H9 (cell line): ENCODE results near the gene GNG11. TPM values are rescaled to one million over a fixed set of nuclear protein-coding genes. Genes with fewer than 3 reads are reported as not detected.

ENCODE experiments used
- DNase-seq: peaks from one replicate; pipeline ENCODE4 v3.0.0-alpha.2; 2017
- H2AFZ ChIP-seq: one replicate; pipeline ENCODE4 v1.6.1; 2013; ENCODE audit warnings: mild to moderate bottlenecking, low read length, control low read depth, moderate library complexity
- H2AK5ac ChIP-seq: 2 replicates; pipeline ENCODE4 v1.6.1; 2013; ENCODE audit warnings: low read length, control low read depth, mixed read lengths; ENCODE audit not compliant: insufficient read length
- H2BK120ac ChIP-seq: one replicate; pipeline ENCODE4 v1.6.1; 2013; ENCODE audit warnings: low read depth, mild to moderate bottlenecking, low read length, control low read depth, inconsistent platforms; ENCODE audit not compliant: poor library complexity, severe bottlenecking
- H2BK12ac ChIP-seq: 2 replicates; pipeline ENCODE4 v1.6.1; 2013; ENCODE audit warnings: low read length, control low read depth, mixed read lengths, low read depth; ENCODE audit not compliant: insufficient read length
- H2BK15ac ChIP-seq: 2 replicates; pipeline ENCODE4 v1.6.1; 2013; ENCODE audit warnings: low read depth, low read length, control low read depth
- H2BK20ac ChIP-seq: one replicate; pipeline ENCODE4 v1.6.1; 2013; ENCODE audit warnings: low read depth, mild to moderate bottlenecking, low read length, control low read depth, inconsistent platforms; ENCODE audit not compliant: poor library complexity, severe bottlenecking
- H2BK5ac ChIP-seq: 2 replicates; pipeline ENCODE4 v1.6.1; 2013; ENCODE audit warnings: low read length, control low read depth, mixed read lengths; ENCODE audit not compliant: insufficient read length
- H3K14ac ChIP-seq: 2 replicates; pipeline ENCODE4 v1.6.1; 2013; ENCODE audit warnings: low read length, control low read depth; ENCODE audit not compliant: insufficient read depth
- H3K18ac ChIP-seq: 2 replicates; pipeline ENCODE4 v1.6.1; 2013; ENCODE audit warnings: low read depth, mild to moderate bottlenecking, mixed read lengths, low read length, control low read depth; ENCODE audit not compliant: insufficient read length
- H3K23ac ChIP-seq: 2 replicates; pipeline ENCODE4 v1.6.1; 2013; ENCODE audit warnings: low read length, control low read depth, mixed read lengths, low read depth; ENCODE audit not compliant: insufficient read length
- H3K23me2 ChIP-seq: 2 replicates; pipeline ENCODE4 v1.6.1; 2013; ENCODE audit warnings: low read depth, mild to moderate bottlenecking, mixed read lengths, low read length, control low read depth; ENCODE audit not compliant: insufficient read length, poor library complexity, severe bottlenecking
- H3K27ac ChIP-seq: 2 replicates; pipeline ENCODE4 v1.5.1; 2013; ENCODE audit warnings: low read length, control low read depth, mixed read lengths, low read depth; ENCODE audit not compliant: insufficient read length
- H3K27me3 ChIP-seq: 2 replicates; pipeline ENCODE4 v1.6.1; 2013; ENCODE audit warnings: low read length, control low read depth, inconsistent platforms; ENCODE audit not compliant: insufficient read depth
- H3K4ac ChIP-seq: 2 replicates; pipeline ENCODE4 v1.6.1; 2013; ENCODE audit warnings: low read depth, mild to moderate bottlenecking, control low read depth, inconsistent platforms, low read length, moderate library complexity
- H3K4me1 ChIP-seq: 2 replicates; pipeline ENCODE4 v1.6.1; 2013; ENCODE audit warnings: low read length, control low read depth, inconsistent platforms; ENCODE audit not compliant: insufficient read depth
- H3K4me2 ChIP-seq: 2 replicates; pipeline ENCODE4 v1.6.1; 2013; ENCODE audit warnings: low read length, control low read depth, mixed read lengths; ENCODE audit not compliant: insufficient read length, insufficient read depth
- H3K56ac ChIP-seq: 2 replicates; pipeline ENCODE4 v1.6.1; 2013; ENCODE audit warnings: low read depth, mild to moderate bottlenecking, mixed read lengths, low read length, control low read depth; ENCODE audit not compliant: insufficient read length
- H3K79me1 ChIP-seq: 2 replicates; pipeline ENCODE4 v1.6.1; 2013; ENCODE audit warnings: low read depth, mild to moderate bottlenecking, moderate library complexity, low read length, control low read depth, inconsistent platforms; ENCODE audit not compliant: insufficient read depth, poor library complexity, severe bottlenecking
- H3K79me2 ChIP-seq: 2 replicates; pipeline ENCODE4 v1.6.1; 2013; ENCODE audit warnings: low read length, control low read depth, inconsistent platforms; ENCODE audit not compliant: insufficient read depth
- H3K9ac ChIP-seq: 2 replicates; pipeline ENCODE4 v1.6.1; 2013; ENCODE audit warnings: low read length, control low read depth, mixed read lengths; ENCODE audit not compliant: insufficient read length; ENCODE audit errors: extremely low read depth
- H3K9me3 ChIP-seq: one replicate; pipeline ENCODE4 v1.6.1; 2013; ENCODE audit warnings: low read depth, low read length, inconsistent platforms; ENCODE audit not compliant: control insufficient read depth
- H3T11ph ChIP-seq: one replicate; pipeline ENCODE4 v1.6.1; 2013; ENCODE audit warnings: mild to moderate bottlenecking, low read length, control low read depth, inconsistent platforms
- H4K20me1 ChIP-seq: one replicate; pipeline ENCODE4 v1.6.1; 2013; ENCODE audit not compliant: control insufficient read depth, insufficient read length, insufficient read depth
- H4K5ac ChIP-seq: 2 replicates; pipeline ENCODE4 v1.6.1; 2013; ENCODE audit warnings: low read depth, mild to moderate bottlenecking, mixed read lengths, low read length, control low read depth; ENCODE audit not compliant: insufficient read length
- H4K8ac ChIP-seq: replicated peaks from 2 replicates; pipeline ENCODE4 v1.6.1; 2013; ENCODE audit warnings: low read length, control low read depth, mixed read lengths, low read depth; ENCODE audit not compliant: insufficient read length
- H4K91ac ChIP-seq: 2 replicates; pipeline ENCODE4 v1.6.1; 2013; ENCODE audit warnings: low read depth, mild to moderate bottlenecking, moderate library complexity, mixed read lengths, low read length, control low read depth; ENCODE audit not compliant: insufficient read length
- H3K27ac Mint-ChIP-seq, 3 experiments: 2 replicates in 2 of 3; 3 replicates in 1 of 3; pipeline ENCODE4 v1.8.0; 2020 to 2021; ENCODE audit warnings: mixed read lengths in 3 of 3, mild to moderate bottlenecking in 1 of 3, moderate library complexity in 1 of 3
- H3K27me3 Mint-ChIP-seq: 2 replicates; pipeline ENCODE4 v1.8.0; 2021; ENCODE audit warnings: low read depth, mild to moderate bottlenecking, moderate library complexity, mixed read lengths
- H3K36me3 Mint-ChIP-seq, 3 experiments: 2 replicates in 2 of 3; 3 replicates in 1 of 3; pipeline ENCODE4 v1.8.0; 2020 to 2021; ENCODE audit warnings: low read depth in 3 of 3, mixed read lengths in 3 of 3; ENCODE audit not compliant: insufficient read depth in 1 of 3
- H3K4me1 Mint-ChIP-seq, 2 experiments: 2 replicates each; pipeline ENCODE4 v1.8.0; 2020; ENCODE audit warnings: mixed read lengths in 2 of 2
- H3K4me3 Mint-ChIP-seq, 2 experiments: 2 replicates in 1 of 2; 3 replicates in 1 of 2; pipeline ENCODE4 v1.8.0; 2020 to 2021; ENCODE audit warnings: mild to moderate bottlenecking in 2 of 2, mixed read lengths in 2 of 2, moderate library complexity in 1 of 2
- H3K9me3 Mint-ChIP-seq, 2 experiments: 2 replicates in 1 of 2; 3 replicates in 1 of 2; pipeline ENCODE4 v1.8.0; 2020; ENCODE audit warnings: mild to moderate bottlenecking in 2 of 2, mixed read lengths in 2 of 2, moderate library complexity in 1 of 2
- WGBS: extraction: QIAGEN DNeasy Blood & Tissue Kit; methylation state at CpG from one replicate; pipeline ENCODE4 v1.1.7; 2013; ENCODE audit warnings: missing lambda C conversion rate, low lambda C conversion rate, mixed read lengths; ENCODE audit not compliant: insufficient read length; ENCODE audit errors: extremely low coverage; 5-methylcytosine and 5-hydroxymethylcytosine counted together
- total RNA-seq: library from RNA; stranded (reverse); gene quantifications from 2 replicates; pipeline ENCODE4 v1.2.1, GENCODE V29; 2021
- TF ChIP-seq, protein P1 (sequence below): fragments of 200-600 bp; sonication (generic); conservative IDR thresholded peaks from 3 replicates; pipeline ENCODE4 v1.8.0; 2021; ENCODE audit warnings: antibody characterized with exemption, mild to moderate bottlenecking

GNG11 gene
- total RNA-seq, 1 experiment from 2014 or later = 0.68 TPM

DNA sequence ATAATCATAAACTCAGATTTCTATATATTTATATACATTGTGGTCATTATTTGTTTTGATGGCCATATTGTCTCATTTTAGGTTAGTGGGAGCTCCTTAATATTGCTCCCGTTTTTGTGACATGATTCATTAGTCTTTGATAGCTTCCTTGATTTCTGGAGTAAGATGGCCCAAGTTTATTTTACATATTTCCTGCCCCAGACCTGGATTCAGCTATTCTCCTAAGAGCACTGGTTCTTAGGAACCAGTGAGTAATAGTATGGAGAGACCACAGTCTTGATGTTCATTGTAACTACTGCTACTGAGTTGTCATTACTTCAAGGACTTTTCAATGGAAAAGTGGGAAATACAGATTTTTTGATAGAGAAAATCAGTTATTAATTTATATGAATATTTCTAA is 37.0 kb upstream of the GNG11 start:
- TF ChIP-seq, protein P1, sequence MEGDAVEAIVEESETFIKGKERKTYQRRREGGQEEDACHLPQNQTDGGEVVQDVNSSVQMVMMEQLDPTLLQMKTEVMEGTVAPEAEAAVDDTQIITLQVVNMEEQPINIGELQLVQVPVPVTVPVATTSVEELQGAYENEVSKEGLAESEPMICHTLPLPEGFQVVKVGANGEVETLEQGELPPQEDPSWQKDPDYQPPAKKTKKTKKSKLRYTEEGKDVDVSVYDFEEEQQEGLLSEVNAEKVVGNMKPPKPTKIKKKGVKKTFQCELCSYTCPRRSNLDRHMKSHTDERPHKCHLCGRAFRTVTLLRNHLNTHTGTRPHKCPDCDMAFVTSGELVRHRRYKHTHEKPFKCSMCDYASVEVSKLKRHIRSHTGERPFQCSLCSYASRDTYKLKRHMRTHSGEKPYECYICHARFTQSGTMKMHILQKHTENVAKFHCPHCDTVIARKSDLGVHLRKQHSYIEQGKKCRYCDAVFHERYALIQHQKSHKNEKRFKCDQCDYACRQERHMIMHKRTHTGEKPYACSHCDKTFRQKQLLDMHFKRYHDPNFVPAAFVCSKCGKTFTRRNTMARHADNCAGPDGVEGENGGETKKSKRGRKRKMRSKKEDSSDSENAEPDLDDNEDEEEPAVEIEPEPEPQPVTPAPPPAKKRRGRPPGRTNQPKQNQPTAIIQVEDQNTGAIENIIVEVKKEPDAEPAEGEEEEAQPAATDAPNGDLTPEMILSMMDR = no peak
- Histone ChIP-seq H2BK20ac (no peak overlapping the region), H3K79me1 (no peaks in the 10 kb centered on the region), H3K27ac (no peak overlapping the region), H4K5ac (no peak overlapping the region), H3K23me2 (no peaks in the 10 kb centered on the region), H4K91ac (no peak overlapping the region), H3K23ac (no peak overlapping the region), H3K14ac (no peak overlapping the region), H2BK15ac (no peak overlapping the region), H2BK120ac (no peak overlapping the region), H2BK12ac (no peak overlapping the region), H3K4me1 (no peaks in the 10 kb centered on the region), H3K56ac (no peak overlapping the region), H3T11ph (no peak overlapping the region), H3K79me2 (no peaks in the 10 kb centered on the region), H3K4ac (no peak overlapping the region), H2BK5ac (no peak overlapping the region), H4K20me1 (no peaks in the 10 kb centered on the region), H3K4me2 (no peak overlapping the region), H2AFZ (no peak overlapping the region), H3K9ac (no peak overlapping the region), H2AK5ac (no peak overlapping the region), H3K27me3 (no peaks in the 10 kb centered on the region), H3K9me3 (no peaks in the 10 kb centered on the region), H4K8ac (no peak overlapping the region), H3K18ac (no peak overlapping the region)
- WGBS = no CpG with 5 or more reads among the region's 1 CpG
- no peak for DNase-seq
- Mint-ChIP-seq H3K4me3 (no peak overlapping the region), H3K4me1 (peaks cover 1 to 3% of the 10 kb centered on the region in 2 experiments; a peak in 1 of 4 replicates), H3K27me3 (peaks cover 18% of the 10 kb centered on the region), H3K36me3 (peaks cover under 1 to 4% (median 3%) of the 10 kb centered on the region in 3 experiments; a peak in 4 of 7 replicates), H3K27ac (no peak overlapping the region), H3K9me3 (peaks cover 3 to 5% of the 10 kb centered on the region in 2 experiments; a peak in 4 of 5 replicates)
